HepG2 (cell line): Measurements from ENCODE around the gene TAS1R1. TPM values are rescaled to one million over a fixed set of nuclear protein-coding genes. Genes with fewer than 3 reads are reported as not detected.

Experiments used
- AGO2 ChIP-seq: fragments of 200-400 bp; formaldehyde crosslinking; optimal IDR thresholded peaks from 2 replicates; pipeline ENCODE3; 2017; ENCODE audit warnings: mild to moderate bottlenecking, low read depth, low read length, moderate library complexity
- AHR ChIP-seq: IDR thresholded peaks from 2 replicates; pipeline ENCODE4 v1.6.1; 2018; ENCODE audit warnings: missing genetic modification reagents, missing compliant biosample characterization
- CEBPG ChIP-seq: IDR thresholded peaks from 2 replicates; pipeline ENCODE4 v1.6.1; 2016
- CREM ChIP-seq, 2 experiments: sonication (generic) in 1 of 2; formaldehyde crosslinking in 1 of 2; IDR thresholded peaks; 2 replicates each; pipeline versions ENCODE4 v1.4.0 to v1.6.1; 2016 to 2020; ENCODE audit warnings: antibody characterized with exemption in 1 of 2, mild to moderate bottlenecking in 1 of 2, missing genetic modification reagents in 1 of 2
- EZH2 ChIP-seq: conservative IDR thresholded peaks from 2 replicates; pipeline ENCODE4 v1.6.1; 2012; ENCODE audit warnings: mild to moderate bottlenecking, low read depth, low read length, moderate library complexity
- GATAD1 ChIP-seq: IDR thresholded peaks from 2 replicates; pipeline ENCODE4 v1.6.1; 2016; ENCODE audit warnings: missing genetic modification reagents, missing compliant biosample characterization
- MBNL3 ChIP-seq: fragments of 250-450 bp; sonication (Bioruptor Pico); conservative IDR thresholded peaks from 2 replicates; pipeline ENCODE4 v1.8.0; 2022; ENCODE audit warnings: mild to moderate bottlenecking, inconsistent platforms
- MEIS1 ChIP-seq: sonication (generic); formaldehyde crosslinking; IDR thresholded peaks from 2 replicates; pipeline ENCODE4 v1.9.0; 2021; ENCODE audit warnings: mild to moderate bottlenecking, missing genetic modification reagents, moderate library complexity, borderline replicate concordance
- NR2C2 ChIP-seq: sonication (generic); formaldehyde crosslinking; IDR thresholded peaks from 2 replicates; pipeline ENCODE4 v1.4.0; 2020; ENCODE audit warnings: missing genetic modification reagents, mild to moderate bottlenecking, moderate library complexity, borderline replicate concordance
- SOX6 ChIP-seq, 2 experiments: fragments of 450-650 bp in 1 of 2; sonication (generic) in 1 of 2; formaldehyde crosslinking in 1 of 2; IDR thresholded peaks; 2 replicates each; pipeline versions ENCODE4 v1.4.0 to v1.6.1; 2017 to 2020; ENCODE audit warnings: antibody characterized with exemption in 1 of 2, mild to moderate bottlenecking in 1 of 2, missing genetic modification reagents in 1 of 2
- TAF1 ChIP-seq: sonication (generic); formaldehyde crosslinking; IDR thresholded peaks from 2 replicates; pipeline ENCODE4 v1.4.0; 2020; ENCODE audit warnings: missing genetic modification reagents
- ZBTB20 ChIP-seq: sonication (generic); formaldehyde crosslinking; IDR thresholded peaks from 2 replicates; pipeline ENCODE4 v1.8.1; 2023; ENCODE audit warnings: missing genetic modification reagents, low read depth, mild to moderate bottlenecking, borderline replicate concordance
- ZBTB21 ChIP-seq: sonication (generic); formaldehyde crosslinking; IDR thresholded peaks from 2 replicates; pipeline ENCODE4 v1.4.0; 2020; ENCODE audit warnings: missing genetic modification reagents
- ZFP36 ChIP-seq: fragments of 150-350 bp; IDR thresholded peaks from 2 replicates; pipeline ENCODE4 v1.6.1; 2018; ENCODE audit warnings: borderline replicate concordance, low read length, low read depth; ENCODE audit not compliant: partially characterized antibody
- ZFP91 ChIP-seq: sonication (generic); formaldehyde crosslinking; IDR thresholded peaks from 2 replicates; pipeline ENCODE4 v1.9.0; 2022; ENCODE audit warnings: missing genetic modification reagents, mild to moderate bottlenecking, borderline replicate concordance
- ZNF230 ChIP-seq: sonication (generic); formaldehyde crosslinking; IDR thresholded peaks from 2 replicates; pipeline ENCODE4 v1.4.0; 2020; ENCODE audit warnings: mild to moderate bottlenecking, missing genetic modification reagents
- ZNF281 ChIP-seq: sonication (generic); formaldehyde crosslinking; IDR thresholded peaks from 2 replicates; pipeline ENCODE4 v1.4.0; 2020; ENCODE audit warnings: missing genetic modification reagents, borderline replicate concordance
- ZNF329 ChIP-seq: sonication (generic); formaldehyde crosslinking; IDR thresholded peaks from 2 replicates; pipeline ENCODE4 v1.9.0; 2021; ENCODE audit warnings: low read depth, mild to moderate bottlenecking, missing genetic modification reagents
- ZNF501 ChIP-seq: sonication (generic); formaldehyde crosslinking; IDR thresholded peaks from 2 replicates; pipeline ENCODE4 v1.5.1; 2020; ENCODE audit warnings: mild to moderate bottlenecking, moderate library complexity, missing genetic modification reagents
- ZNF550 ChIP-seq: sonication (generic); formaldehyde crosslinking; IDR thresholded peaks from 2 replicates; pipeline ENCODE4 v1.4.0; 2020; ENCODE audit warnings: mild to moderate bottlenecking, missing genetic modification reagents, borderline replicate concordance
- ZNF557 ChIP-seq: sonication (generic); formaldehyde crosslinking; IDR thresholded peaks from 2 replicates; pipeline ENCODE4 v1.4.0; 2020; ENCODE audit warnings: missing genetic modification reagents
- ZNF644 ChIP-seq: IDR thresholded peaks from 2 replicates; pipeline ENCODE4 v1.6.1; 2016; ENCODE audit warnings: low read depth
- ZNF883 ChIP-seq: sonication (generic); formaldehyde crosslinking; IDR thresholded peaks from 2 replicates; pipeline ENCODE4 v1.5.1; 2020; ENCODE audit warnings: mild to moderate bottlenecking, missing genetic modification reagents; ENCODE audit errors: not compliant biosample characterization
- polyA plus RNA-seq, 8 experiments: library from polyadenylated mRNA; depleted of rRNA in 3 of 8; stranded (reverse) in 7 of 8; unstranded in 1 of 8; fragments of >200 nt; fragmentation: Illumina TruSeq in 4 of 8; extraction: Trizol in 4 of 8; gene quantifications; 2 replicates each; pipeline versions ENCODE4 v1.2.1 to v1.2.3, GENCODE V29; 2011 to 2016; ENCODE audit warnings: low read depth in 4 of 8, missing spikeins in 1 of 8, mixed read lengths in 1 of 8; ENCODE audit not compliant: insufficient read depth in 1 of 8
- total RNA-seq, 5 experiments: library from RNA; depleted of rRNA; stranded (reverse); fragments of >200 nt; fragmentation: Illumina TruSeq; extraction: Trizol; gene quantifications; 2 replicates each; pipeline ENCODE4 v1.2.3, GENCODE V29; 2016; ENCODE audit warnings: low read depth in 1 of 5
- TF ChIP-seq, protein P1 (sequence below): sonication (generic); formaldehyde crosslinking; IDR thresholded peaks from 2 replicates; pipeline ENCODE4 v1.4.0; 2020; ENCODE audit warnings: mild to moderate bottlenecking, missing genetic modification reagents, borderline replicate concordance

TAS1R1 gene
- total and polyA plus RNA-seq, 2 of the 13 experiments (the other 11 are each of a cell fraction or from before 2014, with no cell fraction given), result 1.4 to 1.6 TPM

- TF ChIP-seq NR2C2 (CRISPR knock-in tag) (peak; percentile 72), ZNF883 (peak; percentile 61), MBNL3 (CRISPR knock-in tag) (no peak), TAF1 (CRISPR knock-in tag) (peak; percentile 67), CEBPG (CRISPR knock-in tag) (no peak), MEIS1 (peak; percentile 56; the same call in 1 of the 2 replicates), ZBTB20 (CRISPR knock-in tag) (no peak), ZNF644 (CRISPR knock-in tag) (0 out of 2 replicates have a peak, but pooled peaks have one; percentile 17), ZNF557 (CRISPR knock-in tag) (no peak), GATAD1 (CRISPR knock-in tag) (peak; percentile 88), SOX6 (IDR thresholded peaks at IDR 0.05) (no peak), SOX6 (CRISPR knock-in tag; IDR thresholded peaks at IDR 0.05) (peak; percentile 26; the same call in 1 of the 2 replicates), CREM (IDR thresholded peaks at IDR 0.05) (peak; percentile 91), CREM (CRISPR knock-in tag; IDR thresholded peaks at IDR 0.05) (peak; percentile 68), AHR (CRISPR knock-in tag) (no peak), ZFP36 (no peak), AGO2 (peak; percentile 19), ZNF501 (CRISPR knock-in tag) (peak; percentile 72; the same call in 1 of the 2 replicates), ZNF230 (CRISPR knock-in tag) (no peak), ZNF550 (no peak), ZNF281 (no peak), ZBTB21 (CRISPR knock-in tag) (peak; percentile 94), ZFP91 (CRISPR knock-in tag) (no peak; the same call in none of the 2 replicates), EZH2 (no peak), ZNF329 (CRISPR knock-in tag) (no peak)
- TF ChIP-seq, protein P1, sequence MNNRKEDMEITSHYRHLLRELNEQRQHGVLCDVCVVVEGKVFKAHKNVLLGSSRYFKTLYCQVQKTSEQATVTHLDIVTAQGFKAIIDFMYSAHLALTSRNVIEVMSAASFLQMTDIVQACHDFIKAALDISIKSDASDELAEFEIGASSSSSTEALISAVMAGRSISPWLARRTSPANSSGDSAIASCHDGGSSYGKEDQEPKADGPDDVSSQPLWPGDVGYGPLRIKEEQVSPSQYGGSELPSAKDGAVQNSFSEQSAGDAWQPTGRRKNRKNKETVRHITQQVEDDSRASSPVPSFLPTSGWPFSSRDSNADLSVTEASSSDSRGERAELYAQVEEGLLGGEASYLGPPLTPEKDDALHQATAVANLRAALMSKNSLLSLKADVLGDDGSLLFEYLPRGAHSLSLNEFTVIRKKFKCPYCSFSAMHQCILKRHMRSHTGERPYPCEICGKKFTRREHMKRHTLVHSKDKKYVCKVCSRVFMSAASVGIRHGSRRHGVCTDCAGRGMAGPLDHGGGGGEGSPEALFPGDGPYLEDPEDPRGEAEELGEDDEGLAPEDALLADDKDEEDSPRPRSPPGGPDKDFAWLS (CRISPR knock-in tag), result no peak
Measured at GRCh38 chr1:6579374-6580118, 24.4 kb downstream of the TAS1R1 start, which contains the start of gene ZBTB48 (continued).
